HG03432 (cell line): ENCODE measurements around the gene PRADC1.
"Not testable (repeated sequence)": the region's sequence is repeated elsewhere in the genome, so short reads cannot be mapped to it uniquely, and the experiment has no call there.

ENCODE experiments used
- ATAC-seq: cut with Tn5 transposase; IDR thresholded peaks from one replicate; pipeline ENCODE4 v1.9.1; 2021; ENCODE audit warnings: mild to moderate bottlenecking, moderate library complexity; ENCODE audit not compliant: unreplicated experiment

The PRADC1 gene

DNA sequence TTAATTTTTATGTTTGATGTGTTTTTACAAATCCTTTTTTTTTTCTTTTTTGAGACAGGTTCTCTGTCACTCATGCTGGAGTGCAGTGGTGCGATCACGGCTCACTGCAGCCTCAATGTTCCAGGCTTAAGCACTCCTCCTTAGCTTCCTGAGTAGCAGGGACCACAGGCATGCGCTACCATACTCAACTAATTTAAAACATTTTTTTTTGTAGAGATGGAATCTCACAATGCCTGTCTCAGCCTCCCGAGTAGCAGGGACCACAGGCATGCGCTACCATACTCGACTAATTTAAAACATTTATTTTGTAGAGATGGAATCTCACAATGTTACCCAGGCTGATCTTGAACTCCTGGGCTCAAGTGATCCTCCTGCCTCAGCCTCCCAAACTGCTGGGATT, 27.4 kb downstream of the PRADC1 start:
- no peak for ATAC-seq

DNA sequence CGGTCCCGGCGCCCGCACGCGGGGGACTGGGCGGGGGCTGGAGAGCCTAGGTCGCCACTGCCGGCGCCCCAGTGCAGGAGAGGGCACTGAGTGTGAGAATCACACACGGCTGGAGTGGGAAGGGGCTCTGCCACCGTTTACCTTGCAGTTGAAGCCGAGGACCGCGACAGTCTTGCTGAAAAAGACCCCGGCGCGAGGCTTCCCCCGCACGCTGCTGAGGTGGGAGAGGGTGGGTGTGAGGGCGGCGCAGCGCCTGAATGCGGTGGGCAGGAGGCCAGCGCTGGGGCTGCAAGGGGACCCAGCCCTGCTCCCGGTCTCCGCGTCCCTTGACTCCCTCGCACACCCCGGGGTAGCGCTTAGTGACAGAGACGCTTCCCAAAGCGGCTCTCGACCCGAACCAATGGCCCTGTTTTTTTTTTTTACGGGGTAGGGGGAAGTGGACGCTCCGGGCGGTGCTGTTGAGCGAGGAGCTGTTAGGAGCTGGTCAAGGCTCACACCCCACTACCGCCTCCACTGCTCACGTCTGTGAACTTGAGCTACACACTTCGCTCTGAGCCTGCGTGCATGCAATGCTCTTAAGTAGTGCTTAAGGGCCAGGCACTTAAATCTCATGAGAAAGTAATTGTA, 29.9 kb downstream of the PRADC1 start:
- no peak for ATAC-seq

GRCh38 chr2:73202156-73203054, 30.6 kb downstream of the PRADC1 start, which contains the start of gene NOTO:
Gene NOTO, plus strand, starts transcription at chr2:73202574. Its CDS starts 93 bp downstream, at chr2:73202667.
- no peak for ATAC-seq

DNA sequence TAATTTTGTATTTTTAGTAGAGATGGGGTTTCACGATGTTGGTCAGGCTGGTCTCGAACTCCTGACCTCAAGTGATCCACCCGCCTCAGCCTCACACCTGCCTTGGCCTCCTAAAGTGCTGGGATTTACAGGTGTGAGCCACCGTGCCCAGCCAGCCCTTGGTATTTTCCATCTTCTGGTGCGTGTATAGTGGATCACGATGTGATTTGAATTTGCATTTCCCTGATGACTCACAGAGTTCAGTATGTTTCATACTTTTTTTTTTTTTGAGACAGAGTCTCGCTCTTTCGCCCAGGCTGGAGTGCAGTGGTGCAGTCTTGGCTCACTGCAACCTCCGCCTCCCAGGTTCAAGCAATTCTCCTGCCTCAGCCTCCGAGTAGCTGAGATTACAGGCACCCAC, 32.8 kb downstream of the PRADC1 start:
- not testable (repeated sequence) for ATAC-seq

DNA sequence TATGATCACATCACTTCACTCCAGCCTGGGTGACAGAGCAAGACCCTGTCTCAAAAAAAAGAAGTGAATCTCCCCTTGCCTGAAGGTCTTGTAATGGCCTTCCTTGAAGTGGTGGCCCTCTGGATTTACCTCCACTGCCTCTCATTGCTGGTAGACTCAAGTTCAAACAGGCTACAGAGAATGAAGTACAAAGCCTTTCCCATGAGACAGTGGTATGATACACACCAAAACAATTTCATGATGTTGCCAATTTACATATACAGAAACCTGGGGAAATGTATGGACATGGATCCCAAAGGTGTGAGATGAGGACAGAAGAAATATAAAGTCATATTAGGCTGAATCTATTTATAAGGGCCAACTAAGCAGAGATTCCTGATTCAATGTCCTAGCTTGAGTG, 35.5 kb downstream of the PRADC1 start:
- no peak for ATAC-seq

DNA sequence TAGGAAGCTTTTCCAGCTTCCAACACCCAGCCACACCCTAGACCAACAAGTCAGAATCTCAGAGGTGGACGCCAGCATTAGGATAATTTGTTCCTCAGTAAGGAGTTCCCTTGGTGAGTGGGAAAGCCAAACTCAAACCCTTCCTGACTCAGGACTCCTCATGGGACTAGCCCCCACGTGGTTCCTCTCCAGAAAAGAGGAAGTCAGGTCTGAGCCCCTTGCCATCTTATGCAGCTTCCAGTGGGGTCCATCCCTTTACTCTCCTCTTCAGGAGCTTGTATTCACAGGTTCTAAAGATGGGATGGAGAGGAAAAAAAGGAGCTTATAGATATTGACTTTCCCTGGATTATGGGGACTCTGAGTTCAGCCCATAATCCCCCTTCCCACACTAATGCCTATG, 45.5 kb downstream of the PRADC1 start:
- ATAC-seq, result no peak

DNA sequence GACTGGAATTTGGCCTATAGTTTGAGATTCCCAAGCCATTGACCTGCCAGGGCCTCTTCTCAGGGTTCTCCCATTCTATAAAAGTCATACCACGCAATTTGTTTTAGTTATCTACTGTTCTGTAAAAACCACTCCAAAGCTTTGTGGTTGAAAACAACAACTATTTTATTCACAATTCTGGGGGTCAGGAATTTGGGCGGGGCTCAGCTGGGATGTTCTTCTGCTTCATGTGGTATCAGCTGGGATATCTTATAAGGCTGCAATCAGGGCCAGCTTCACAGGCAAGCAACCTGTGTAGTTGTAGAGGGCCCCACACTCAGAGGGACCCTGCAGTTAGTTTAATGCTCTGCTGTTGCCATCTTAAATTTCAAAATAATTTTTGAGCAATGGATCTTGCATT, 47.1 kb downstream of the PRADC1 start:
- no peak for ATAC-seq
